MM.1S (cell line): ENCODE measurements around the gene CNBD2.

Source experiments
- DNase-seq: peaks from one replicate; pipeline ENCODE4 v3.0.0-alpha.2; 2015
- H2AFZ ChIP-seq: fragments of 300-600 bp; sonication (generic); 2 replicates; pipeline ENCODE4 v1.6.0; 2016; ENCODE audit warnings: antibody characterized with exemption, low read length
- H3F3A ChIP-seq: fragments of 300-600 bp; sonication (generic); 2 replicates; pipeline ENCODE4 v1.6.1; 2016; ENCODE audit warnings: mild to moderate bottlenecking, antibody characterized with exemption, low read length, moderate library complexity, mixed read lengths; ENCODE audit not compliant: insufficient read depth
- H3K27ac ChIP-seq: fragments of 300-600 bp; sonication (generic); 2 replicates; pipeline ENCODE4 v1.5.1; 2016; ENCODE audit warnings: mild to moderate bottlenecking, low read length
- H3K27me3 ChIP-seq: fragments of 300-600 bp; sonication (generic); replicated peaks from 2 replicates; pipeline ENCODE4 v1.6.0; 2016; ENCODE audit warnings: low read length; ENCODE audit not compliant: insufficient read depth
- H3K36me3 ChIP-seq: fragments of 300-600 bp; sonication (generic); replicated peaks from 2 replicates; pipeline ENCODE4 v1.6.1; 2016; ENCODE audit warnings: mild to moderate bottlenecking, low read length, mixed read lengths; ENCODE audit not compliant: insufficient read depth
- H3K4me1 ChIP-seq: fragments of 300-600 bp; sonication (generic); 2 replicates; pipeline ENCODE4 v1.6.1; 2016; ENCODE audit warnings: low read length, mixed read lengths
- H3K4me2 ChIP-seq: fragments of 300-600 bp; sonication (generic); 2 replicates; pipeline ENCODE4 v1.6.0; 2016; ENCODE audit warnings: low read depth, low read length
- H3K4me3 ChIP-seq: fragments of 300-600 bp; sonication (generic); 2 replicates; pipeline ENCODE4 v1.5.1; 2016; ENCODE audit warnings: low read length, mixed read lengths
- H3K79me2 ChIP-seq: fragments of 300-600 bp; sonication (generic); 2 replicates; pipeline ENCODE4 v1.6.1; 2016; ENCODE audit warnings: mixed run types, low read length, mixed read lengths
- H3K9ac ChIP-seq: fragments of 300-600 bp; sonication (generic); 2 replicates; pipeline ENCODE4 v1.6.1; 2016; ENCODE audit warnings: low read length, mixed read lengths
- H3K9me2 ChIP-seq: fragments of 300-600 bp; sonication (generic); replicated peaks from 2 replicates; pipeline ENCODE4 v1.6.1; 2016; ENCODE audit warnings: mild to moderate bottlenecking, low read length, mixed read lengths; ENCODE audit not compliant: insufficient read depth
- H3K9me3 ChIP-seq: fragments of 300-600 bp; sonication (generic); replicated peaks from 2 replicates; pipeline ENCODE4 v1.6.1; 2016; ENCODE audit warnings: mild to moderate bottlenecking, low read length, mixed read lengths; ENCODE audit not compliant: insufficient read depth
- H4K20me1 ChIP-seq: fragments of 300-600 bp; sonication (generic); 2 replicates; pipeline ENCODE4 v1.6.1; 2016; ENCODE audit warnings: mild to moderate bottlenecking, low read length, moderate library complexity, mixed read lengths; ENCODE audit not compliant: insufficient read depth
- EZH2 ChIP-seq: fragments of 300-600 bp; sonication (generic); optimal IDR thresholded peaks from 2 replicates; pipeline ENCODE3; 2017; ENCODE audit warnings: low read depth, mild to moderate bottlenecking, antibody characterized with exemption, low read length, mixed read lengths
- EZH2phosphoT487 ChIP-seq: fragments of 300-600 bp; sonication (generic); IDR thresholded peaks from 2 replicates; pipeline ENCODE4 v1.6.1; 2018; ENCODE audit warnings: antibody characterized with exemption, low read length
- TF ChIP-seq, protein P1 (sequence below): fragments of 300-600 bp; sonication (generic); IDR thresholded peaks from 2 replicates; pipeline ENCODE4 v1.5.1; 2016; ENCODE audit warnings: antibody characterized with exemption, low read length, mixed read lengths

Gene CNBD2

DNA sequence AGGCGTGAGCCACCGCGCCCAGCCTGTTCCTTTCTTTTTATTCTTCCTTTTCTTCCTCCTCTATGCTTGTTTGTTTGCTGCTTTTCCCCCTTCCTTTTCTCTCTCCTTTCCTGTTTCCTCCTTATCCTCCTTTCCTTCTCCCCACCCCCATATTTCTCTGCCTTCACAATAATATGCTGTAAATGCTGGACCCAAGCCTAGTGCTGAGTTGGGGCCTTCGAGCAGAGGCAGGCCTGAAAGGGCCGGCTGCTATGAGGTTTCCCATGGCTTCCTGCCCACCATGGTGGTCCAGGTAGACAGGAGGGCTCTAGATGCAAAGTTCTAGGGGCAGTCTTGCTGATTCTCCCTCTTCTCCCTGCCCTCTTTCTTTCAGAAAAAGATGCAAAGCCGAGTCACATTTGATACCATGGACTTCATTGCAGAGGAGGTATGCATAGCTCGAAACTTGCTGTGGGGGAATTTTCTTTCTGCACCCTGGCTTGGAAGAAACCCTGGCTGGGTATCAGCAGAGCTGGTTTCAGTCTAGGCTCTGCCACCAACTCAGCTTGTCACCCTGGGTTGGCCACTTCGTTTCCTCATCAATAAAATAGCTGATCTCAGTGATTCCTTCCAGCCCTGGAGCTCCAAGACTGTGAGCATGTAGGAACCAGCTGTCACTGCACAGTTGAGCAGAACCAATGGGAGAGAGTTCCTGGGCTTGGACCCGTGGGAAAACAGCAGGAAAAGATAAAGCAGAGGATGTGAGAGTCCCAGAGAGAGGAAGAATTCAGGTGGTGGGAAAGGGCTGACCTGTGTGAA is 7.4 kb downstream of the CNBD2 start:
- Histone ChIP-seq H3K4me3 (no peak overlapping the region), H3K4me1 (0 out of 2 replicates have a peak, but pooled peaks cover 4% of the 10 kb centered on the region), H3K79me2 (no peaks in the 10 kb centered on the region), H3K27ac (no peak overlapping the region), H3F3A (0 out of 2 replicates have a peak, but pooled peaks cover 5% of the 10 kb centered on the region), H3K27me3 (no peaks in the 10 kb centered on the region), H3K4me2 (no peak overlapping the region), H3K36me3 (no peaks in the 10 kb centered on the region), H2AFZ (0 out of 2 replicates have a peak overlapping the region, but pooled peaks have one; percentile 23), H3K9ac (no peak overlapping the region), H3K9me3 (no peaks in the 10 kb centered on the region), H3K9me2 (no peaks in the 10 kb centered on the region), H4K20me1 (no peaks in the 10 kb centered on the region)
- DNase-seq = peak; percentile 9
- no peak for TF ChIP-seq EZH2
- TF ChIP-seq EZH2phosphoT487 = no peak
- TF ChIP-seq, protein P1, sequence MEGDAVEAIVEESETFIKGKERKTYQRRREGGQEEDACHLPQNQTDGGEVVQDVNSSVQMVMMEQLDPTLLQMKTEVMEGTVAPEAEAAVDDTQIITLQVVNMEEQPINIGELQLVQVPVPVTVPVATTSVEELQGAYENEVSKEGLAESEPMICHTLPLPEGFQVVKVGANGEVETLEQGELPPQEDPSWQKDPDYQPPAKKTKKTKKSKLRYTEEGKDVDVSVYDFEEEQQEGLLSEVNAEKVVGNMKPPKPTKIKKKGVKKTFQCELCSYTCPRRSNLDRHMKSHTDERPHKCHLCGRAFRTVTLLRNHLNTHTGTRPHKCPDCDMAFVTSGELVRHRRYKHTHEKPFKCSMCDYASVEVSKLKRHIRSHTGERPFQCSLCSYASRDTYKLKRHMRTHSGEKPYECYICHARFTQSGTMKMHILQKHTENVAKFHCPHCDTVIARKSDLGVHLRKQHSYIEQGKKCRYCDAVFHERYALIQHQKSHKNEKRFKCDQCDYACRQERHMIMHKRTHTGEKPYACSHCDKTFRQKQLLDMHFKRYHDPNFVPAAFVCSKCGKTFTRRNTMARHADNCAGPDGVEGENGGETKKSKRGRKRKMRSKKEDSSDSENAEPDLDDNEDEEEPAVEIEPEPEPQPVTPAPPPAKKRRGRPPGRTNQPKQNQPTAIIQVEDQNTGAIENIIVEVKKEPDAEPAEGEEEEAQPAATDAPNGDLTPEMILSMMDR = no peak

DNA sequence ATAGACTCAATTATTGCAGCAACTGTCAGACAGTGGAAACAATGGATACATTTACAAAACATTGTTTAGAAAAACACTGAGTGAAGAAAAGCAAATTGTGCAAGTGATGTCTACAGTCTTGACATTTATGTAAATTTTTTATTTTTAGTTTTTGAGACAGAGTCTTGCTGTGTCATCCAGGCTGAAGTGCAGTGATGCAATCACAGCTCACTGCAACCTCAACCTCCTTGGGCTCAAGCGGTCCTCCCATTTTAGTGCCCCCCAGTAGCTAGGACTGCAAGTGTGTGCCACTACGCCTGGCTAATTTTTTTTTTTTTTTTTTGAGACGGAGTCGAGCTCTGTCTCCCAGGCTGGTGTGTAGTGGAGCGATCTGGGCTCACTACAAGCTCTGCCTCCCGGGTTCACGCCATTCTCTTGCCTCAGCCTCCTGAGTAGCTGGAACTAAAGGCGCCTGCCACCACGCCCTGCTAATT is 9.7 kb downstream of the CNBD2 start:
- 0 out of 2 replicates have a peak, but pooled peaks cover 4% of the 10 kb centered on the region for H3K4me1 ChIP-seq
- no peaks in the 10 kb centered on the region for H3K36me3 ChIP-seq
- H3F3A ChIP-seq = 0 out of 2 replicates have a peak, but pooled peaks cover 5% of the 10 kb centered on the region

DNA sequence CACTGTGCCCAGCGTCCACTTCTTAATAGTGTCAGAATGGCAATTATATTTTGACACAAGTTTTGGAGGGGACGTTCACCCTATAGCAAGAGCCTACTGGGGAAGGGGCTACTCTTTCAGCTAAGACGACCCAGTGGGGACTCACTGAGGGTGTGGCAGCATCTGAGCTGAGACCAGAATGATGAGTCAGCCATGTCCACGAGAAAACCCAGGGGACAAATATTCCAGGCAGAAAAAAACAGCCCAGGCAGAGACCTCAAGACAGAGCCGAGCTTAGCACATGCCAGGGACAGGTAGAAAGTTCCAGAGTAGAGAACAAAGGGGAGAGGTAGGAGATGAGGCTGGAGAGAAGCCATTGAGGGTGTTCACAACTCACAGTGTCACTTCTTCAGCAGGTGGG is 11.2 kb downstream of the CNBD2 start:
- H3K27me3 ChIP-seq = no peaks in the 10 kb centered on the region
- H3K9ac ChIP-seq = no peak overlapping the region
- H3K36me3 ChIP-seq = no peaks in the 10 kb centered on the region
- no peak overlapping the region for H2AFZ ChIP-seq
- TF ChIP-seq EZH2phosphoT487 (no peak), EZH2 (no peak)
- TF ChIP-seq, protein P1 = no peak
- H3K4me1 ChIP-seq = 0 out of 2 replicates have a peak, but pooled peaks cover 4% of the 10 kb centered on the region
- no peaks in the 10 kb centered on the region for H4K20me1 ChIP-seq
- H3F3A ChIP-seq = 0 out of 2 replicates have a peak, but pooled peaks cover 5% of the 10 kb centered on the region
- H3K4me2 ChIP-seq = no peak overlapping the region
- DNase-seq = no peak
- H3K79me2 ChIP-seq = no peaks in the 10 kb centered on the region
- H3K9me2 ChIP-seq = no peaks in the 10 kb centered on the region
- H3K27ac ChIP-seq = no peak overlapping the region
- no peak overlapping the region for H3K4me3 ChIP-seq
- no peaks in the 10 kb centered on the region for H3K9me3 ChIP-seq

More for the DNA sequence above, 9.7 kb downstream of the CNBD2 start:
- TF ChIP-seq EZH2 = no peak
- no peak for TF ChIP-seq EZH2phosphoT487
- TF ChIP-seq, protein P1 = no peak
- Histone ChIP-seq H3K27ac (no peak overlapping the region), H3K9me3 (no peaks in the 10 kb centered on the region), H4K20me1 (no peaks in the 10 kb centered on the region), H3K79me2 (no peaks in the 10 kb centered on the region), H3K9me2 (no peaks in the 10 kb centered on the region), H3K4me3 (no peak overlapping the region), H2AFZ (no peak overlapping the region), H3K27me3 (no peaks in the 10 kb centered on the region), H3K9ac (no peak overlapping the region), H3K4me2 (no peak overlapping the region)
- DNase-seq = no peak
